HG03175 (cell line): ENCODE results near the gene PON1.

Experiments
- ATAC-seq: cut with Tn5 transposase; IDR thresholded peaks from one replicate; pipeline ENCODE4 v1.9.1; 2021; ENCODE audit warnings: mild to moderate bottlenecking, moderate library complexity; ENCODE audit not compliant: unreplicated experiment

The PON1 gene

GRCh38 chr7:95324431-95324830 is at the start of gene PON1:
PON1 (minus strand) TSS chr7:95324532; CDS start chr7:95324475, 57 bp downstream.
- ATAC-seq, result peak; percentile 54

GRCh38 chr7:95373323-95373722 is 49.0 kb upstream of the PON1 start:
- no peak for ATAC-seq

- ATAC-seq, result no peak
Measured at GRCh38 chr7:95368235-95368634, 43.9 kb upstream of the PON1 start.

GRCh38 chr7:95367606-95368005 is 43.3 kb upstream of the PON1 start:
- ATAC-seq, result no peak

- no peak for ATAC-seq
Measured at GRCh38 chr7:95365151-95365550, 40.8 kb upstream of the PON1 start.

GRCh38 chr7:95357623-95358022 is 33.3 kb upstream of the PON1 start:
- no peak for ATAC-seq

GRCh38 chr7:95342642-95343307 is 18.4 kb upstream of the PON1 start:
- ATAC-seq, result no peak

- ATAC-seq, result no peak
Measured at GRCh38 chr7:95342029-95342428, 17.7 kb upstream of the PON1 start.

GRCh38 chr7:95340491-95340890 is 16.2 kb upstream of the PON1 start:
- no peak for ATAC-seq

- no peak for ATAC-seq
Measured at GRCh38 chr7:95338832-95339231, 14.5 kb upstream of the PON1 start.

GRCh38 chr7:95335093-95335492 is 10.8 kb upstream of the PON1 start:
- ATAC-seq, result no peak

GRCh38 chr7:95334447-95334846 is 10.1 kb upstream of the PON1 start:
- no peak for ATAC-seq

GRCh38 chr7:95330961-95331337 is 6.6 kb upstream of the PON1 start:
- peak; percentile 30 for ATAC-seq

- peak; percentile 96 for ATAC-seq
Measured at GRCh38 chr7:95330204-95330960, 6.0 kb upstream of the PON1 start.

GRCh38 chr7:95327356-95327755 is 3.0 kb upstream of the PON1 start:
- ATAC-seq, result no peak

GRCh38 chr7:95323410-95324129 is 762 bp downstream of the PON1 start:
- ATAC-seq, result no peak

GRCh38 chr7:95322854-95323253 is 1.5 kb downstream of the PON1 start:
- ATAC-seq, result no peak

- no peak for ATAC-seq
Measured at GRCh38 chr7:95322396-95322795, 1.9 kb downstream of the PON1 start.

GRCh38 chr7:95321720-95322119 is 2.6 kb downstream of the PON1 start:
- no peak for ATAC-seq

- ATAC-seq, result no peak
Measured at GRCh38 chr7:95320651-95321050, 3.7 kb downstream of the PON1 start.

- no peak for ATAC-seq
Measured at GRCh38 chr7:95319570-95319969, 4.8 kb downstream of the PON1 start.
